DLD1 (cell line): ENCODE data around the gene C3.
"Not testable (repeated sequence)": the region's sequence is repeated elsewhere in the genome, so short reads cannot be mapped to it uniquely, and the experiment has no call there.

Source experiments
- in situ Hi-C: cut with HindIII; loops from 2 replicates; pipeline ENCODE4 v1.10.0; 2017; ENCODE audit warnings: low sequenced_read_pairs

Gene C3

GRCh38 chr19:6720369-6721137, at the start of gene C3:
Gene C3, minus strand, starts transcription at chr19:6720650. Its CDS starts 61 bp downstream, at chr19:6720589.
- in situ Hi-C loops: no loop called here

- in situ Hi-C loops: no loop called here
These were observed 48.7 kb upstream of the C3 start for GRCh38 chr19:6769006-6769619.

- in situ Hi-C loops: no loop called here
These were observed 47.9 kb upstream of the C3 start for GRCh38 chr19:6768236-6768785.

DNA sequence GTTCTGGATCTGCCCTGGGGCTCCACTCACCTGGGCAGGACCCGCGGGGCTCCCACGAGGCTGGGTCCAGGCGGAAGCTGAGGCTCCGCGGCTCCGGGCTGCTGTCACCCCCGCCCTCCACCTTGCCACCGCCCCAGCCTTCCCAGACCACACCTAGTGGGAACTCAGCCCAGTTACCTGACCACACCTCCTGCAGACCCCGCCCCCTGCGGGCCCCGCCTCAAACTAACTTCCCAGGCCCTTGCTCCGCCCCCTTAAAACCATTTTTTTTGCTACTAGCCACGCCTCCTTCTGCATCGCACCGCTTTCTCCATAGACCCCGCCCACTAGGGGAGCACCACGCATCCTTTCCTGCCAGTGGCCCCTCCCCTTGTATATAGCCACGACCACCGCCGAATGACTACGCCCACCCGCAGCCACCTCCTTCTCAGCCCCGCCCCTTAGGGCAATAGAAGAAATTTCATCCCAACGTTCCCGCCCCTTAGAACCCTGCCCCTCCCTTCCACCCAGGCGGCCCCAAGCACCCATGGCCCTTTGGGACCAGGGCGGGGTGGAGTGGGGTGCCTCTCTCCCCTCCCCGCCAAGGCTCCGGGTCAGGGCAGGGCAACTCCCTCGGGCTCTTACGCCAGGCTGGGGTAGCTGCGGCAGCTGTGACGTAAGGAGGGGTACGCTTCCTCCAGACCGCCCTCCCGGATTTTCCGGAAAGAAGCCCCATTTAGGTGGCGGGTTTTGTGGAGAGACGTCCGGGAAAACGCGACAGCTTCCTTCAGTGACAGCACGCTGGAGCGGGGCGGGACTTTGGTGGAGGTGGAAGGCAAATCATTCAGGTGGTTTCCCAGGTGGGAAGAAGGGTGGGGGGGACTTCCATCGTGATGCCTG, 47.1 kb upstream of the C3 start, which contains the start of gene SH2D3A:
SH2D3A (minus strand) TSS at position 79 of the 879 bp plus-strand sequence. CDS start 3,687 bp downstream, outside the sequence.
- in situ Hi-C loops: no loop called here

DNA sequence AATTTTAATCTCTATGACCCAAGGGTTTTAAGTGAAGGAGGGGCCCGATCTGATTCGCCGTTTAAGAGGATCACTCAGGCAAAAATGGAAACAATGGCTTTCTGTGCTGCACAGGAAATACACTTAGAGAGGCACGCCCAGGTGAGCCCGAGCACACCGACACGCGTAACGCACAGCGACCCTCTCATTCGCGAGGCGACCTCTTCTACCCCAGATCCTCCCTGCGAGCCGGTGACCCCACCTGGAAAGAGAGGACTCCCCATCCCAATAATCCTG, 46.6 kb upstream of the C3 start:
- in situ Hi-C loops: no loop called here

- in situ Hi-C loops: no loop called here
These were observed 46.1 kb upstream of the C3 start for GRCh38 chr19:6766357-6767080.

- in situ Hi-C loops: no loop called here
These were observed 45.4 kb upstream of the C3 start for GRCh38 chr19:6765738-6766356.

DNA sequence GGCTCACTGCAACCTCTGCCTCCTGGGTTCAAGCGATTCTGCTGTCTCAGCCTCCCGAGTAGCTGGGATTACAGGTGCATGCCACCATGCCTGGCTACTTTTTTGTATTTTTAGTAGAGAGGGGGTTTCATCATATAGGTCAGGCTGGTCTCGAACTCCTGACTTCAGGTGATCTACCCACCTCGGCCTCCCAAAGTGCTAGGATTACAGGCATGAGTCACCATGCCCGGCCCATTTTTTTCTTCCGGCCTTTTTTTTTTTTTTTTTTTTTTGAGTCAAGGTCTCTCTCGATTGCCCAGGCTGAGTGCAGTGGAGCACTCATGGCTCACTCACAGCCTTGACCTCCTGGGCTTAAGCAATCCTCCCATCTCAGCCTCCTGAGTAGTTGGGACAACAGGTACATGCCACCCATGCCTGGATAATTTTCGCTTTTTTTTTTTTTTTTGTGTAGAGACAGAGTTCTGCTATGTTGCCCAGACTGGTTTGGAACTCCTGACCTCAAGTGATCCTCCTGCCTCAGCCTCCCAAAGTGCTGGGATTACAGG, 41.9 kb upstream of the C3 start:
- in situ Hi-C loops: not testable (repeated sequence)

DNA sequence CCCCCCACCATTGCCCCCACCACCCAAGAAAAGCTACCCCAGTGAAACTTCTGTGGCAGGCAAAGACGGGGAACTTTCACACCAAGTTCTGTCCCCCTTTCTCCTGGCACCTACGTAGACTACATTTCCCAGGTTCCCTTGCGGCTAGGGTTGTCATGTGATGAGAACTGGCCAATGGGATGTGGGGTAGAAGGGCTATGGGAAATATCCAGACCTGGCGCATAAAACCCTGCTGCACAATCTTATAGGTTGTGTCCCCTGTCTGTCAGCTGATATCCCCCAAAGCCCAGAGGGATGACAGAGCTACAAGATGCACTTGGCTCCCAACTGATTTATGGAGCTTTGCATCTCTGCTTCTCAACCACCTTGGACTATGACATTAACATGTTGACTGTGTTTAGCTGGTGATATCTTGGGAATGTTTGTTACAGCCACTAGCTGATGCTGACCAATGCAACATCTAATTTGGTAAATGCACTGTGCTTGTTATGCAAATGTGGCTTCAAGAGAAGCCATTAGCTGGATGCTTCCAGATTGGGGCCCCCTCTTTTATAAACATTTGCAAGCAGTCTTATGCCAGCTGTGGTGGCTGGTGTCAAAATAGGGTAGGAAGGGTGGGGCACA, 40.7 kb upstream of the C3 start:
- in situ Hi-C loops: no loop called here

DNA sequence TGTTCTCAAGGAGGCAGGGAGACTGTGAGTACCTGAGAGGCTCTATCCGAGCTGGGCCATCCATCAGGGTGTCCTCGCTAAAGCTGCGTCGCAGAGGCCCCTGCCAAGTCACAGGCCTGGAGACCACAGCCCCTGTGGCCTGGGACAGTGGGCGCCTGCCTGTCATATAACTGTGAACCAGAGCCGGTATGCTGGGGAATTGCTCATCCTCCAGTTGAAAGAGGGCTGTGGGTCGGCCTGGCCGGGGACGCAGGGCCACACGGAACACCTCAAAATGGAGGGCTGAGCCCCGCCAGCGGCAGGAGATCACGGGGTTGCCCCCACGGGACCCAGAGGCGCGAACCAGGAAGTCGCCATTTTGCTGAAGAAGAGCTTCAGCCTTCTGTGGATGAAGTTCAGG, 40.2 kb upstream of the C3 start:
- in situ Hi-C loops: no loop called here

GRCh38 chr19:6754653-6755463, 34.4 kb upstream of the C3 start:
- in situ Hi-C loops: no loop called here

DNA sequence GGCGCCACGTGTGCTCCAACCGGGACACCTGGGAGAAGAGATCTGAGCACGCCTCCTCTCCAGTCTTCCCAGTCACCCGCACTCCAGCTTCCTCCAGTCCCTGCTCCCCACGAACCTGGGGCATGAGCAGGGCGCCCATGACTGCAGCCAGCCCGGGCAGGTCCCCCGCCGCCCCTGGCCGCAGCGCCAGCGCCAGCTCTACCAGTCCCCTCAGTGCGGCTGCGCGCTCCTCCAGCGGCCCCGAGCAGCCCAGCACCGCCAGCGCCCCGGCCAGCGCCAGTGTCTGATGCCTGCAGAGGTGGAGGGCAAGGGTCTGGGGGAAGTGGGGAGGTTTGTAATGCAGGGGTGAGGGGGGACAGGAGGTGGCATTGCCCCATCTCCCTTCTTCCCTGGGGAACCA, 33.7 kb upstream of the C3 start:
- in situ Hi-C loops: no loop called here

GRCh38 chr19:6753178-6754031, 33.0 kb upstream of the C3 start:
- in situ Hi-C loops: no loop called here

GRCh38 chr19:6752256-6753177, 32.1 kb upstream of the C3 start:
- in situ Hi-C loops: no loop called here

- in situ Hi-C loops: no loop called here
These were observed 30.7 kb upstream of the C3 start for GRCh38 chr19:6751189-6751588.

GRCh38 chr19:6750062-6750461, 29.6 kb upstream of the C3 start:
- in situ Hi-C loops: no loop called here

- in situ Hi-C loops: not testable (repeated sequence)
These were observed 28.1 kb upstream of the C3 start for GRCh38 chr19:6748543-6748942.
